Upper lobe of left lung (tissue), 4 donors: Measurements from ENCODE around the gene VPS8.

Source experiments
- EP300 ChIP-seq, 4 donors: sonication (generic); formaldehyde crosslinking; IDR thresholded peaks; one replicate each; pipeline ENCODE4 v1.5.1; 2017; ENCODE audit warnings: antibody characterized with exemption in 4 of 4, control low read depth in 2 of 4
- POLR2A ChIP-seq, 4 donors: fragments of 450-650 bp; IDR thresholded peaks; one replicate each; pipeline ENCODE4 v1.5.1; 2016 to 2017; ENCODE audit warnings: antibody characterized with exemption in 4 of 4, mild to moderate bottlenecking in 2 of 4
- POLR2AphosphoS5 ChIP-seq, 2 donors: sonication (generic); formaldehyde crosslinking; IDR thresholded peaks; one replicate each; pipeline ENCODE4 v1.5.1; 2017; ENCODE audit warnings: antibody characterized with exemption in 2 of 2
- TF ChIP-seq, protein P1 (sequence below), 6 experiments: fragments of 450-650 bp in 4 of 6; fragments of 200-600 bp in 2 of 6; sonication (generic) in 2 of 6; IDR thresholded peaks; one replicate each; pipeline ENCODE4 v1.5.1; 2016 to 2019; ENCODE audit warnings: antibody characterized with exemption in 6 of 6

DNA sequence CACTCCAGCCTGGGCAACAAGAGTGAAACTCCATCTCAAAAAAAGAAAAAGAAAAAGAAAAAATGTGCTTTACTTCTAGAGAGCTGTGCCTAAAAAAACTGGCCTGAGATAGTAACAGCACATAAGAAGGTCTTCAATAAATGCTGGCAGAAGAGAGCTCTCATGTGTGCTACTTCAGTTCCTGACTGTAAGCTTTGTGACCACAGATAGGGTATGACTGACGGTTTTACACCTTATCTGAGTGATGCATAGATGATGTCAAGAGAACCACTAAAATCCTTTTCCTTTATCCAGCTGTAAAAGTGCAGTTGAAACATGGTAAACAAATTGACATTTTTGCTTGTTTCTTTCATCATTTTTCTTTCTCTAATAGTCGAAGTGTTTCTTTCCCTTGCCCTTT, 213.0 kb downstream of the VPS8 start:
- TF ChIP-seq, protein P1, sequence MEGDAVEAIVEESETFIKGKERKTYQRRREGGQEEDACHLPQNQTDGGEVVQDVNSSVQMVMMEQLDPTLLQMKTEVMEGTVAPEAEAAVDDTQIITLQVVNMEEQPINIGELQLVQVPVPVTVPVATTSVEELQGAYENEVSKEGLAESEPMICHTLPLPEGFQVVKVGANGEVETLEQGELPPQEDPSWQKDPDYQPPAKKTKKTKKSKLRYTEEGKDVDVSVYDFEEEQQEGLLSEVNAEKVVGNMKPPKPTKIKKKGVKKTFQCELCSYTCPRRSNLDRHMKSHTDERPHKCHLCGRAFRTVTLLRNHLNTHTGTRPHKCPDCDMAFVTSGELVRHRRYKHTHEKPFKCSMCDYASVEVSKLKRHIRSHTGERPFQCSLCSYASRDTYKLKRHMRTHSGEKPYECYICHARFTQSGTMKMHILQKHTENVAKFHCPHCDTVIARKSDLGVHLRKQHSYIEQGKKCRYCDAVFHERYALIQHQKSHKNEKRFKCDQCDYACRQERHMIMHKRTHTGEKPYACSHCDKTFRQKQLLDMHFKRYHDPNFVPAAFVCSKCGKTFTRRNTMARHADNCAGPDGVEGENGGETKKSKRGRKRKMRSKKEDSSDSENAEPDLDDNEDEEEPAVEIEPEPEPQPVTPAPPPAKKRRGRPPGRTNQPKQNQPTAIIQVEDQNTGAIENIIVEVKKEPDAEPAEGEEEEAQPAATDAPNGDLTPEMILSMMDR (IDR thresholded peaks at IDR 0.05) = no peak
- no peak for TF ChIP-seq EP300 (IDR thresholded peaks at IDR 0.05)
- no peak for TF ChIP-seq POLR2A (IDR thresholded peaks at IDR 0.05)
- no peak for TF ChIP-seq POLR2AphosphoS5 (IDR thresholded peaks at IDR 0.05)
